ENCODE measurements around the gene SPOCK3.
"Not testable (repeated sequence)": the region's sequence is repeated elsewhere in the genome, so short reads cannot be mapped to it uniquely, and the experiment has no call there.

SPOCK3 gene

GRCh38 chr4:167234316-167234881 lies at the start of gene SPOCK3:
SPOCK3 (minus strand) TSS chr4:167234494.
- peak; percentile 23 to 65 for DNase-seq

DNA sequence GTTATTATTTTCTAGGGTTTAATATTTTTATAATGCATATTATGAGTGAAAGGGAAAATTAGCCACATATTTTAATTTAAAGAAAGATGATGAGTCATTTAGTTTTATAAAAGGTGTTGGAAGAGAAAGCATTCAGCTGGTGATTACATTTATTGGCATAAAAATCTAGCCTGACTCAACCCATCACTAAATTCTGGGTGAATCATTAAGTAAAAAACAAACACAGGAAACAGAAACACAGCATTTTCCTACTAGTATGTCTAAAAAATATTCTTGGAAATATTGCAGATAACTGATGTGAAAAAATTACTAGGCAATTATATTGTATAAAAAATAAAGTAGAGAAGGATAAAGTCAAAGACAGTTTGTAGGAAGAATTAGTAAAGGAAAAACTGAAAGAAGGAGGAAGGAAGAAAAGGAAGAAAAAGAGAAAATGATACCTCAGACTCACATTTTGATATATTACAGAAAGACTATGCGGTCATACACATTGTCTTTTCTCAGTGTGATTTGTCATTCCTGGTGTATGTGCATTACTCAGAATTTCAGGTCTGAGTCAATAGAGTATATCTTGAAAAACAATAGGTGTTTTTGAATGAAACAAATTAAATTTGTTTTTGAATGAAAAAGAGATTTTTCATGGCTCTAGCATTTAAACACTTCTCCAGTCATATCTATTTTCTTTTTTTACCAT lies 48.0 kb upstream of the SPOCK3 start:
- DNase-seq, result no peak

- DNase-seq, result not testable (repeated sequence)
Observed at GRCh38 chr4:167281545-167281944, 47.3 kb upstream of the SPOCK3 start.

DNA sequence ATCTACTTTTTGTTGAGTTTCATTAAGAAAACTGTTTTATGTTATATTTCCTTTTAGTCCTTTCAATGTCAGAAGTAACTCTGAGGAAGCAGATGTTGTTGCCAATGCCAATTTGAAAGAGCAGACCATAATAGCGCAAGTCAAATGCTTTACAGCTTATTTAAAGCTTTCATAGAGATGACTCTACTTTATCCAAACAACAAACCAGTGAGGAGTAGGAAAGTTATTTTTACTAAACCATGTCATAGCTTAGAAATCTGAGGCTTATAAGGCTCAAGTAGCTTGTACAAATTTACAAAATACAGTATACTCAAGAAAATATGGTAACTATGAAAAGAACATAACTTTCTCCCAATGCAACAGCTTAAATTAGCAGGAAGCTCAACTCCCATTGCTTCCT lies 40.1 kb upstream of the SPOCK3 start:
- no peak for DNase-seq

- DNase-seq, result no peak
Observed at GRCh38 chr4:167265231-167265630, 30.9 kb upstream of the SPOCK3 start.

GRCh38 chr4:167248271-167248670 lies 14.0 kb upstream of the SPOCK3 start:
- no peak for DNase-seq

DNA sequence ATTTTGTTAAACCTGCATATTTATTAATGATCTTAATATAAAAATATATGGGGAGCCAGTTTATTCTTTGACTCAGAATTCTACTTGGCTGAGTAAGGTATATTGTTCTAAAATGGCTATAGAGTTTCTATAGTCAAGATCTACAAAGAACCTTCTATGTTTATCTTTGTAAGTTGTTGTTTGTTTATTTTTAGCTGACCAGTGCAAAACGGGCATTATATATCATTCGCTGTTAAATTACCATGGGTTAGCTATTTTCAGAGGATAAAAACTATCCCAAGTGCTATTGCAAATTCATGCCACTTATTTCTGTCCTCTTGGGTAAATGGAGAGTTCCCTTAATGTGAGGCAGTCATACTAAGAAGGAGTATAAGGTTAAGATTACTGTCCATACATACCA lies 5.3 kb upstream of the SPOCK3 start:
- DNase-seq, result no peak

GRCh38 chr4:167238226-167238625 lies 3.9 kb upstream of the SPOCK3 start:
- no peak for DNase-seq

- peak; percentile 14 to 17 for DNase-seq
Observed at GRCh38 chr4:167233685-167234315, 494 bp downstream of the SPOCK3 start.

DNA sequence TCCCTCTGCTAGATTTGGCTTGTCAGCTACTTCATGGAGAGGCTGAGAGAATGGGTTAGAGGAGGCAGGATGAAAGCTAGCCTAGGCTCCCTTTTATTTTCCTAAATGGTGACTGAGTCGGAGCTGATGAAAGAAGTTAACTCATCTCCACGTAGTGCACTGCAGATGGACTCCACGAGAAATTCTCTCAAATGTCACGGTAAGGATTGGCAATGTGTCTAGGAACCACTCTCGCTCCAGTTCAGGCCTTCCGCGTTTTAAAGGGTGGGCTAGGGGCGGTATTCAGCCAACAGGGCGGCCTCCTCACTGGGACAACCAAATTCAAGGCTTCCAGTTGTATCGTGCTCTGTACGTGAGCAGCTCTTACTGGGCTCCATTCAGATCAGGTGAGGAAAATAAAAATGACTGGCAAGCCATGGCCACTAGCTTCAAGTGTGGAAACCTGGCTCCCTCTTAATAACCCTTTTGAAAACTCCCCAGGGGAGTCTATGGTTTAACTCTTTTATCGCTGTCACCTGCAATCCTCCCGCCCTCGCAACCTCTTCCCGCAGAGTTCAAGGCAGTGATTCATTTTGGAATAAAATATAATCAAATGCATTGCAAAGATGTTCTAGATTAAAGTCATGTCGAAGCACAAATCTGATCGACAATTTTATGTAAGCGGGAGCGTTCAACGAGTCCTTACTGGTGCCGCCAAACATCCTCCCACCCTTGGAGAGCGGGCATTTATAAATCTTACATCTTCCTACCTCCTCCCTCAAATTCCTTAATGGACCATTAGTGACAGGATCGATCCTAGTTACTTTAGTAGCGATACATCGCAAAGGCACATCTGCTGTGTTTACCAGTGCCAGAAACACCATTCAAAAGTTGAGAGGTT lies 1.2 kb downstream of the SPOCK3 start:
- DNase-seq, result peak in 1 of 2 experiments; percentile 6

- DNase-seq, result no peak
Observed at GRCh38 chr4:167230744-167231143, 3.5 kb downstream of the SPOCK3 start.

DNA sequence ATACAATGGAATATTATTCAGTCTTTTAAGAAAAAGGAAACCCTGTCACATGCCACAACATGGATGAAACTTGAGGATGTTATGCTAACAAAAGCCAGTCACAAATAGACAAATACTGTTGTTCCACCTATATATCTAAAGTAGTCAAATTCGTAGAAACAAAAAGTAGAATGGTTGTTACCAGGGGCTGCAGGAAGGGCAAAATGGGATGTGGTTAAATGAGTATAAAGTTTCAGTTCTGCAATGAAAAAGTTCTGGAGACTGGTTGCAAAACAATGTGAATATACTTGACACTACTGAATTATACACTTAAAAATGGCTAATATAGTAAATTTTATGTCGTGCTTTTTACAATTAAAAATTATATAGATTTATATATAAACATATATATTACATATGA lies 12.2 kb downstream of the SPOCK3 start:
- no peak for DNase-seq

DNA sequence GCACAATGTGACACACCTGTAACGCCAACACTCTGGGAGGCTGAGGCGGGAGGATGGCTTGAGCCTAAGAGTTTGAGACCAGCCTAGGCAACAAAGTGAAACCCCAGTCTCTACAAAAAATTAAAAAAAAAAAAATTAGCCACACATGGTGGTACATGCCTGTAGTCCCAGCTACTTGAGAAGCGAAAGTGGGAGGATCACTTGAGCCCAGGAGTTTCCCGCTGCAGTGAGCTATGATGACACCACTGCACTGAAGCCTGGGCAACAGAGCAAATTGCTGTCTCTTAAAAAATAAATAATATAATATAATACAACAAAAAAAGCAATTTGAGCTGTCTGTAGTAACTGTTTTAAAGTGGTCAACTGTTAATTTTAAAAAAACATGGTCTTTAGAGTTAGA lies 13.2 kb downstream of the SPOCK3 start:
- no peak for DNase-seq

DNA sequence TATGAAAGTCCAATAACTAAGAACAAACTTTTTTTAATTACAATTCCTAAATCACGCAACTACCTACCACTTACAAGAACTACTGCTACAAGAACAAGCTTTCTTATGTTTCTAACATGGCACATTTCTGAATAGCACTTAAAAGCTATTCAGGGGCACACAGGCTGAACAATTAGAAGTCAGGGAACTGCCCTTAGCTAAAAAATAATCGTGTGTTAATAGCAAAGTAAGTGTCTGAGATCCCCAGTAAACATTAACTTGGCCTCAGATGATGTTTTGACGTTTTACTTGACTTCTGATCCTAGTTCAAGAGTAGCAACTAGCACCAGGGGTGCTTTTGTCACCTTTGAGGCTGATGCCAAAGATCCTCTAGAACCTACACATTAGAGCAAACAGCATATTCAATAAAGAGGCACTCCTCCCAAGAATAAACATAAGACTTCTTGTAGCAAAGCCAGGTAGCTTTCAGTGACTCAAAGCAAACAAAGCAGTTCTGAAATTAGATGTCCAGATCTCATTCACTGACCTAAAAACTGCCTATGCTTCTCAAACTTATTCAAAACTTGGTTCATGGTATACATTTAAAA lies 16.2 kb downstream of the SPOCK3 start:
- no peak for DNase-seq

DNA sequence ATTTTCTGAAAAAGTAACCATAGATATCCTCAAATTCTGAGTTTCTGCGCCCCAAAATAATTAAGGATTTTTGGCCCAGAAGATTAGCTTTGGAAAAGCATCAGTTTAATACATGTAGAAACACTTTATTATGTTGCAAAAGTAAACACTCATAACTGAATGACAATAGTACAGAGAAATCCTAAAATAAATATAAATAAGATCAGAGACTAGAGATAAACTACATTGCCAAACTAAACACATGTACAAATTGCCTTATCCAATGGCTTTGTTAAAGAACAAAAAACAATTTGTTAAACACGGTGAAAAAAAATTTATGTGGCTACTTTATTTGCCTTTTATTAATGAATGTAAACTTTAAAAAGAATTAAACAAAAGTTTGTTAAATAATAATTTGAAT lies 17.5 kb downstream of the SPOCK3 start:
- DNase-seq, result no peak

GRCh38 chr4:167210166-167210565 lies 24.1 kb downstream of the SPOCK3 start:
- DNase-seq, result no peak

- no peak for DNase-seq
Observed at GRCh38 chr4:167196344-167197012, 37.8 kb downstream of the SPOCK3 start.

- no peak for DNase-seq
Observed at GRCh38 chr4:167190379-167190778, 43.9 kb downstream of the SPOCK3 start.

DNA sequence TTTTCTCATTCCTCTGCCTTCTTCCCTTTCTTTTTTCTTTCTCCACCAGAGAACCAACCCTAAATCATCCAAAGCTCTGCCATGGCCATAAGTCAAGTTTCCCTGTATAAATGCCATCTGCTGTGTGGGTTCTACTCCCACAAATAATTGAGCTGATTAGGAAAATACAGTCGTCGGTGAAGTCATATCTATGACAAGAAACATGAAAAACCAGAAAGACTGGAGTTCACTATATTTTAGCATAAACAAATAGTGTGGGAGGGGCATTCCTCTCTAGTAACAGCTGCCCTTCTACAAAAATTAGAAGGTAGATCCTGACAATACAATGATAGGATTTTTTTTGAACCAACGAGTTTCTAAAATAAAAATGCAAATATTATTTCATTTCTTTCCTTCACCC lies 48.8 kb downstream of the SPOCK3 start:
- no peak for DNase-seq

DNA sequence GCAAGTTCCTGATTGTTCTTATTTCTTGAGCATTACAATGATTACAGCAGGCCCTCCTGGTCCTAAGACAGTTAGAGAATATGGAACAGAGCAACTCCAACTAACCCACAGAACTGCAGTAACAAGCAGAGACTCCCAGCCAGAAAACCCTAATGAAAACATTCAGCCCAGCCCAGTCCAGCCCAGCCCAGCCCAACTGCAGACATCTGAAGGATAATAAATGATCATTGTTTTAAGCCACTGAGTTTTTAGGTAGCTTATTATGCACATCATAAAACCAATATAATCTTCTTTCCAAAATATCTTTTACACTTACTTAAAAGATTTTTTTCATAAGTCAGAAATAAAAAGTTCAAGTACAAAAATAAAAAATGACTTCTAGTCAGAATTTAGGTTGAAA lies 51.3 kb downstream of the SPOCK3 start:
- no peak for DNase-seq

DNA sequence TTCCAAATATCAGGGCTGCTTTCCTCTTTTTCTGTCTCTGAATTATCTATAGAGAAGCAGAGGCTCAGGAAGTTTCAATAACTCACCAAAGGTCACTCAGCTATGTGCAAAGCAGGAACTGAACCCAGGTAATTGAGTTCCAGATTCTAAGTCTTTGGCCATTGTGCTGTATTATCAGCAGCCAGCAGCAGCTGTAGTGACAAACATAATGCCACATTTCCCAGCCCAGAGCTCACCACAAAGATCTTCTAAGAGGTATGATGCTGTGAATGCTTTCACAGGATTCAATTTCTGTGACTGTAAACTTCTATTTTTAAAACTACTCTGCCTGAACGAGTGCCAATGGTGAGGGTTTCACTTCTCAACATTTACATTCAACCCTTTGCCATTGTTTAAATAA lies 56.4 kb downstream of the SPOCK3 start:
- DNase-seq, result no peak

DNA sequence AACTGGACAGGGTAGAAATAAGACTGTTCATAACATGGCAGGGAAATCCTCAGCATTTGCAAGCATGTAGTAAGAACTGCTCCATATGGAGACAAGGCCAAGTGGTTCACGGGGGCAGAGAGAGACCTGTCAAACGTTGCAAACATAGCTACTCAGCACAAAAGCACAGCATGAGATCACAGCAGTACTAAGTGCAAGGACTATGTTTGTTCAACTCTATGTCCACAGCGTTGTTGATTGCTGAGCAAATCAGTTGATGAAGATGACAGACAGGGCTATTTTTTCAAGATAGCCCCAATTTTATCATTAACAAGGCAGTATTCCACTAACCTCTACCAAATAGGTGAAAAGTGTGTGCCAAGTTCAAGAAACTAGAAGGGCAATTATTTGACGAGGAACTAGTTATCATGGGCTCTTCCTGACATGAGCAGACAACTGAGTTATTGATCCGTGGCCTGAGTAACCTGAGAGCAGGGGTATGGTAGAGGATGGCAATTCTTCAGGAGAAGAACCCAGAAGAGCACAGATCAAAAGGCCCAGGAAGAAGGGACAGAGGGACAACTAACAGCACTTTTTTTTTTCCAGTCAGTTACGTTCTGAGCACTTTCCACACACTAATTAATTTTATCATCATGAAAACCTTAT lies 57.4 kb downstream of the SPOCK3 start:
- no peak for DNase-seq

All from NCI-H524 (cell line).